Activated CD4-positive, alpha-beta T cell treated with anti-CD3 and anti-CD28 coated beads, Interleukin-2, amount 10 ng/mL, durations not matched to agents 24 days and 14 days (primary cell): ENCODE measurements around the gene LGALSL. TPM values are rescaled to one million over a fixed set of nuclear protein-coding genes. Genes with fewer than 3 reads are reported as not detected.

Experiments
- DNase-seq: peaks from one replicate; pipeline ENCODE4 v3.0.0; 2022
- H3K27ac Mint-ChIP-seq: one replicate; pipeline ENCODE4 v1.8.0; 2022; ENCODE audit warnings: mild to moderate bottlenecking, mixed read lengths
- H3K27me3 Mint-ChIP-seq: one replicate; pipeline ENCODE4 v1.8.0; 2022; ENCODE audit warnings: mixed read lengths
- H3K36me3 Mint-ChIP-seq: one replicate; pipeline ENCODE4 v1.8.0; 2022; ENCODE audit warnings: low read depth, mild to moderate bottlenecking, mixed read lengths
- H3K4me1 Mint-ChIP-seq: one replicate; pipeline ENCODE4 v1.8.0; 2021; ENCODE audit warnings: mixed read lengths
- H3K4me3 Mint-ChIP-seq: one replicate; pipeline ENCODE4 v1.8.0; 2022; ENCODE audit warnings: mild to moderate bottlenecking, moderate library complexity, mixed read lengths
- H3K9me3 Mint-ChIP-seq: one replicate; pipeline ENCODE4 v1.8.0; 2021; ENCODE audit warnings: mixed read lengths
- intact Hi-C: fragments of 100-400 bp; cut with micrococcal nuclease; formaldehyde crosslinking; loops from one replicate; pipeline ENCODE4 v1.15.1; 2023
- total RNA-seq: library from RNA; stranded (reverse); gene quantifications from 2 replicates; pipeline ENCODE4 v1.2.3, GENCODE V29; 2022

Gene LGALSL
- 1.4 and 2.8 TPM in 2 replicates for total RNA-seq

- intact Hi-C loops, result no loop called here
- Mint-ChIP-seq H3K36me3 (no peaks in the 10 kb centered on the region), H3K4me3 (peak within 1 kb of the TSS; percentile 85), H3K27ac (peak within 1 kb of the TSS; percentile 71), H3K9me3 (no peaks in the 10 kb centered on the region), H3K27me3 (peaks cover 37% of the 10 kb centered on the region), H3K4me1 (peaks cover 6% of the 10 kb centered on the region)
- DNase-seq, result peak; percentile 78
Measured at GRCh38 chr2:64453770-64454385, at the start of gene LGALSL. LGALSL (plus strand) TSS chr2:64454162; CDS start chr2:64454546, 384 bp downstream.

GRCh38 chr2:64404743-64405142, 49.2 kb upstream of the LGALSL start:
- no peak overlapping the region for H3K4me3 Mint-ChIP-seq
- H3K4me1 Mint-ChIP-seq, result peaks cover 2% of the 10 kb centered on the region
- no peaks in the 10 kb centered on the region for H3K36me3 Mint-ChIP-seq
- no peak for DNase-seq
- H3K9me3 Mint-ChIP-seq, result no peaks in the 10 kb centered on the region
- intact Hi-C loops, result no loop called here
- H3K27ac Mint-ChIP-seq, result no peak overlapping the region
- peaks cover 16% of the 10 kb centered on the region for H3K27me3 Mint-ChIP-seq

- Mint-ChIP-seq H3K27ac (no peak overlapping the region), H3K4me3 (no peak overlapping the region), H3K27me3 (peaks cover 18% of the 10 kb centered on the region), H3K36me3 (no peaks in the 10 kb centered on the region), H3K9me3 (no peaks in the 10 kb centered on the region), H3K4me1 (peaks cover 2% of the 10 kb centered on the region)
- no peak for DNase-seq
- intact Hi-C loops, result no loop called here
Measured at GRCh38 chr2:64405581-64406406, 48.2 kb upstream of the LGALSL start.

GRCh38 chr2:64406407-64406774, 47.6 kb upstream of the LGALSL start:
- intact Hi-C loops, result no loop called here
- Mint-ChIP-seq H3K27me3 (peaks cover 17% of the 10 kb centered on the region), H3K9me3 (no peaks in the 10 kb centered on the region), H3K36me3 (no peaks in the 10 kb centered on the region), H3K4me1 (peaks cover 2% of the 10 kb centered on the region), H3K27ac (no peak overlapping the region), H3K4me3 (no peak overlapping the region)
- no peak for DNase-seq

GRCh38 chr2:64408031-64408430, 45.9 kb upstream of the LGALSL start:
- Mint-ChIP-seq H3K4me3 (no peak overlapping the region), H3K27ac (no peak overlapping the region), H3K4me1 (peaks cover under 1% of the 10 kb centered on the region), H3K27me3 (peaks cover 15% of the 10 kb centered on the region), H3K36me3 (no peaks in the 10 kb centered on the region), H3K9me3 (no peaks in the 10 kb centered on the region)
- DNase-seq, result no peak
- intact Hi-C loops, result no loop called here

- Mint-ChIP-seq H3K36me3 (no peaks in the 10 kb centered on the region), H3K9me3 (no peaks in the 10 kb centered on the region), H3K27me3 (peaks cover 18% of the 10 kb centered on the region), H3K4me3 (no peak overlapping the region), H3K4me1 (no peaks in the 10 kb centered on the region), H3K27ac (no peak overlapping the region)
- peak; percentile 53 for DNase-seq
- intact Hi-C loops, result no loop called here
Measured at GRCh38 chr2:64410671-64411070, 43.3 kb upstream of the LGALSL start.

- no peak for DNase-seq
- Mint-ChIP-seq H3K4me3 (no peak overlapping the region), H3K4me1 (no peaks in the 10 kb centered on the region), H3K9me3 (no peaks in the 10 kb centered on the region), H3K27ac (no peak overlapping the region), H3K36me3 (no peaks in the 10 kb centered on the region), H3K27me3 (peaks cover 9% of the 10 kb centered on the region)
- intact Hi-C loops, result no loop called here
Measured at GRCh38 chr2:64412671-64413070, 41.3 kb upstream of the LGALSL start.

GRCh38 chr2:64414736-64415435, 39.1 kb upstream of the LGALSL start:
- Mint-ChIP-seq H3K27me3 (peaks cover 10% of the 10 kb centered on the region), H3K9me3 (no peaks in the 10 kb centered on the region), H3K4me1 (no peaks in the 10 kb centered on the region), H3K4me3 (no peak overlapping the region), H3K27ac (no peak overlapping the region), H3K36me3 (no peaks in the 10 kb centered on the region)
- no peak for DNase-seq
- intact Hi-C loops, result no loop called here

- no peaks in the 10 kb centered on the region for H3K4me1 Mint-ChIP-seq
- H3K27ac Mint-ChIP-seq, result no peak overlapping the region
- no peak for DNase-seq
- H3K4me3 Mint-ChIP-seq, result no peak overlapping the region
- peaks cover 10% of the 10 kb centered on the region for H3K27me3 Mint-ChIP-seq
- intact Hi-C loops, result no loop called here
- no peaks in the 10 kb centered on the region for H3K36me3 Mint-ChIP-seq
- H3K9me3 Mint-ChIP-seq, result no peaks in the 10 kb centered on the region
Measured at GRCh38 chr2:64417624-64418023, 36.3 kb upstream of the LGALSL start.

- H3K9me3 Mint-ChIP-seq, result no peaks in the 10 kb centered on the region
- H3K4me3 Mint-ChIP-seq, result no peak overlapping the region
- H3K27ac Mint-ChIP-seq, result no peak overlapping the region
- no peak for DNase-seq
- H3K27me3 Mint-ChIP-seq, result peaks cover 6% of the 10 kb centered on the region
- H3K36me3 Mint-ChIP-seq, result no peaks in the 10 kb centered on the region
- H3K4me1 Mint-ChIP-seq, result no peaks in the 10 kb centered on the region
- intact Hi-C loops, result no loop called here
Measured at GRCh38 chr2:64419596-64420165, 34.3 kb upstream of the LGALSL start.

- Mint-ChIP-seq H3K27me3 (peaks cover 10% of the 10 kb centered on the region), H3K4me1 (no peaks in the 10 kb centered on the region), H3K36me3 (no peaks in the 10 kb centered on the region), H3K9me3 (no peaks in the 10 kb centered on the region), H3K27ac (no peak overlapping the region), H3K4me3 (no peak overlapping the region)
- DNase-seq, result no peak
- intact Hi-C loops, result no loop called here
Measured at GRCh38 chr2:64420677-64421076, 33.3 kb upstream of the LGALSL start.

GRCh38 chr2:64421201-64421600, 32.8 kb upstream of the LGALSL start:
- intact Hi-C loops, result no loop called here
- Mint-ChIP-seq H3K27me3 (peaks cover 12% of the 10 kb centered on the region), H3K36me3 (no peaks in the 10 kb centered on the region), H3K4me3 (no peak overlapping the region), H3K9me3 (no peaks in the 10 kb centered on the region), H3K27ac (no peak overlapping the region), H3K4me1 (no peaks in the 10 kb centered on the region)
- DNase-seq, result no peak

GRCh38 chr2:64422466-64422865, 31.5 kb upstream of the LGALSL start:
- H3K4me1 Mint-ChIP-seq, result no peaks in the 10 kb centered on the region
- no peaks in the 10 kb centered on the region for H3K9me3 Mint-ChIP-seq
- intact Hi-C loops, result no loop called here
- DNase-seq, result no peak
- H3K4me3 Mint-ChIP-seq, result no peak overlapping the region
- no peak overlapping the region for H3K27ac Mint-ChIP-seq
- H3K27me3 Mint-ChIP-seq, result peaks cover 12% of the 10 kb centered on the region
- no peaks in the 10 kb centered on the region for H3K36me3 Mint-ChIP-seq

- Mint-ChIP-seq H3K27ac (no peak overlapping the region), H3K36me3 (no peaks in the 10 kb centered on the region), H3K27me3 (peaks cover 10% of the 10 kb centered on the region), H3K9me3 (no peaks in the 10 kb centered on the region), H3K4me3 (no peak overlapping the region), H3K4me1 (no peaks in the 10 kb centered on the region)
- DNase-seq, result no peak
- intact Hi-C loops, result no loop called here
Measured at GRCh38 chr2:64423303-64423702, 30.7 kb upstream of the LGALSL start.
